Liver (tissue), 9 donors: ENCODE measurements around the gene SERPINA6. TPM values are rescaled to one million over a fixed set of nuclear protein-coding genes. Genes with fewer than 3 reads are reported as not detected.
"Not testable (repeated sequence)": the region's sequence is repeated elsewhere in the genome, so short reads cannot be mapped to it uniquely, and the experiment has no call there.

Experiments used
- DNase-seq: peaks from one replicate; pipeline ENCODE4 v3.0.0-alpha.2; 2017; ENCODE audit warnings: low spot score
- H3K27ac ChIP-seq, 2 donors: one replicate each; pipeline ENCODE4 v1.7.0; 2013; ENCODE audit warnings: inconsistent platforms in 2 of 2, low read length in 2 of 2, control low read depth in 1 of 2, low read depth in 1 of 2, mild to moderate bottlenecking in 1 of 2
- H3K27me3 ChIP-seq, 4 donors: one replicate each; pipeline versions ENCODE4 v1.6.1 to v1.7.0; 2013; ENCODE audit warnings: low read length in 3 of 4, inconsistent platforms in 1 of 4, mild to moderate bottlenecking in 1 of 4, moderate library complexity in 1 of 4; ENCODE audit not compliant: control insufficient read depth in 4 of 4, insufficient read depth in 4 of 4
- H3K36me3 ChIP-seq, 4 donors: one replicate each; pipeline versions ENCODE4 v1.6.1 to v1.7.0; 2013; ENCODE audit warnings: low read length in 3 of 4, mild to moderate bottlenecking in 3 of 4, low read depth in 1 of 4, moderate library complexity in 1 of 4; ENCODE audit not compliant: control insufficient read depth in 4 of 4, insufficient read depth in 3 of 4
- H3K4me1 ChIP-seq, 4 donors: one replicate each; pipeline versions ENCODE4 v1.6.1 to v1.7.0; 2013; ENCODE audit warnings: low read length in 3 of 4, mild to moderate bottlenecking in 3 of 4, moderate library complexity in 1 of 4; ENCODE audit not compliant: control insufficient read depth in 4 of 4, insufficient read depth in 4 of 4
- H3K4me3 ChIP-seq, 3 donors: one replicate each; pipeline versions ENCODE4 v1.6.1 to v1.7.0; 2013; ENCODE audit warnings: low read length in 3 of 3, control low read depth in 1 of 3, low read depth in 1 of 3, mild to moderate bottlenecking in 1 of 3
- H3K9ac ChIP-seq, 2 donors: one replicate each; pipeline ENCODE4 v1.7.0; 2013; ENCODE audit warnings: low read length in 2 of 2, mild to moderate bottlenecking in 2 of 2, moderate library complexity in 2 of 2, control low read depth in 1 of 2, low read depth in 1 of 2
- H3K9me3 ChIP-seq, 4 donors: one replicate each; pipeline versions ENCODE4 v1.6.1 to v1.7.0; 2013; ENCODE audit warnings: low read length in 3 of 4; ENCODE audit not compliant: control insufficient read depth in 4 of 4
- CTCF ChIP-seq: fragments of 150-350 bp; IDR thresholded peaks from 2 replicates; pipeline ENCODE4 v1.5.1; 2017; ENCODE audit warnings: improper control_type of control experiment, low read depth, low read length; ENCODE audit not compliant: missing input control
- EGR1 ChIP-seq, 2 donors: IDR thresholded peaks; 2 replicates each; pipeline ENCODE4 v1.6.1; 2016 to 2018; ENCODE audit warnings: antibody characterized with exemption in 2 of 2, low read depth in 2 of 2
- FOXA1 ChIP-seq: IDR thresholded peaks from 2 replicates; pipeline ENCODE4 v1.6.1; 2016; ENCODE audit warnings: antibody characterized with exemption
- GABPA ChIP-seq, 2 donors: IDR thresholded peaks in 1 of 2; conservative IDR thresholded peaks in 1 of 2; 2 replicates each; pipeline ENCODE4 v1.6.1; 2016; ENCODE audit warnings: antibody characterized with exemption in 2 of 2, mild to moderate bottlenecking in 1 of 2, moderate library complexity in 1 of 2
- JUND ChIP-seq, 2 donors: IDR thresholded peaks; 2 replicates each; pipeline ENCODE4 v1.6.1; 2016; ENCODE audit warnings: antibody characterized with exemption in 2 of 2
- MAX ChIP-seq: IDR thresholded peaks from 2 replicates; pipeline ENCODE4 v1.6.1; 2016; ENCODE audit warnings: antibody characterized with exemption
- NR2F2 ChIP-seq: IDR thresholded peaks from 2 replicates; pipeline ENCODE4 v1.6.1; 2016; ENCODE audit warnings: antibody characterized with exemption
- REST ChIP-seq: IDR thresholded peaks from 2 replicates; pipeline ENCODE4 v1.6.1; 2016; ENCODE audit warnings: antibody characterized with exemption, mild to moderate bottlenecking
- RXRA ChIP-seq, 2 donors: IDR thresholded peaks; 2 replicates each; pipeline ENCODE4 v1.6.1; 2017 to 2018; ENCODE audit warnings: antibody characterized with exemption in 2 of 2, mild to moderate bottlenecking in 1 of 2
- SP1 ChIP-seq: IDR thresholded peaks from 2 replicates; pipeline ENCODE4 v1.6.1; 2018; ENCODE audit warnings: antibody characterized with exemption, mild to moderate bottlenecking
- TAF1 ChIP-seq: conservative IDR thresholded peaks from 2 replicates; pipeline ENCODE4 v1.6.1; 2016; ENCODE audit warnings: antibody characterized with exemption, mild to moderate bottlenecking
- ZBTB33 ChIP-seq: IDR thresholded peaks from 2 replicates; pipeline ENCODE4 v1.6.1; 2016; ENCODE audit warnings: antibody characterized with exemption
- WGBS: extraction: QIAGEN DNeasy Blood & Tissue Kit; methylation state at CpG from one replicate; pipeline ENCODE4 v1.1.7; 2013; 5-methylcytosine and 5-hydroxymethylcytosine counted together
- polyA plus RNA-seq, 2 donors: library from polyadenylated mRNA; stranded (reverse) in 1 of 2; unstranded in 1 of 2; fragments of 200-250 nt in 1 of 2; fragments of >200 nt in 1 of 2; fragmentation: Nextera tagmentation in 1 of 2; extraction: Ambion mirVana in 1 of 2; gene quantifications; one replicate each; pipeline versions ENCODE4 v1.2.1 to v1.2.3, GENCODE V29; 2013 to 2015
- total RNA-seq, 2 donors: library from RNA; depleted of rRNA; stranded (reverse); fragments of >200 nt; gene quantifications; one replicate each; pipeline ENCODE4 v1.2.3, GENCODE V29; 2014
- donor health status: healthy.
- donor health status: healthy.
- donor health status: healthy.
- donor health status: healthy.
- donor health status: healthy.

Gene SERPINA6
- total and polyA plus RNA-seq, 4 donors = 188 to 357 (median 328) TPM

- DNase-seq = no peak
- H3K27me3 ChIP-seq = no peaks in the 10 kb centered on the region
- no peak overlapping the region for H3K27ac ChIP-seq
- no peaks in the 10 kb centered on the region for H3K9me3 ChIP-seq
- no peaks in the 10 kb centered on the region for H3K36me3 ChIP-seq
- H3K4me1 ChIP-seq = peaks cover 0 to 16% (median 7%) of the 10 kb centered on the region in 4 donors
- no peak overlapping the region for H3K9ac ChIP-seq
- no peak overlapping the region for H3K4me3 ChIP-seq
- TF ChIP-seq CTCF (no peak), ZBTB33 (no peak), FOXA1 (no peak), REST (no peak)
- 94% methylated on average over 5 of the region's 5 CpGs for WGBS
These were observed 23.7 kb upstream of the SERPINA6 start for GRCh38 chr14:94346841-94347240.

GRCh38 chr14:94346065-94346786 is 23.1 kb upstream of the SERPINA6 start:
- not testable (repeated sequence) for H3K27ac ChIP-seq, H3K9ac ChIP-seq, H3K27me3 ChIP-seq, H3K36me3 ChIP-seq, H3K9me3 ChIP-seq, H3K4me3 ChIP-seq, DNase-seq
- peaks cover 0 to 23% (median 13%) of the 10 kb centered on the region in 4 donors for H3K4me1 ChIP-seq
- 77% methylated on average over 23 of the region's 24 CpGs for WGBS

GRCh38 chr14:94345344-94346064 is 22.4 kb upstream of the SERPINA6 start:
- WGBS = 90% methylated on average over 12 of the region's 12 CpGs
- TF ChIP-seq RXRA (IDR thresholded peaks at IDR 0.05) (no peak), ZBTB33 (no peak), GABPA (IDR thresholded peaks at IDR 0.05 in 1 of 2, conservative IDR thresholded peaks at IDR 0.05 in 1 of 2) (no peak), SP1 (no peak), EGR1 (IDR thresholded peaks at IDR 0.05; ENCODE audit: low read depth in 2 of 2) (no peak), TAF1 (no peak), MAX (no peak), FOXA1 (no peak), NR2F2 (no peak), JUND (IDR thresholded peaks at IDR 0.05) (no peak), CTCF (no peak)

More at GRCh38 chr14:94345344-94346064, 22.4 kb upstream of the SERPINA6 start:
- no peak overlapping the region for H3K4me3 ChIP-seq
- no peak overlapping the region for H3K9ac ChIP-seq
- H3K27ac ChIP-seq = no peak overlapping the region
- DNase-seq = no peak
- H3K27me3 ChIP-seq = no peaks in the 10 kb centered on the region
- H3K36me3 ChIP-seq = no peaks in the 10 kb centered on the region
- no peaks in the 10 kb centered on the region for H3K9me3 ChIP-seq
- H3K4me1 ChIP-seq = peaks cover 0 to 30% (median 20%) of the 10 kb centered on the region in 4 donors
